Coronary artery (tissue), 2 donors: ENCODE results near the gene KREMEN1.

Experiments
- DNase-seq: peaks from one replicate; pipeline ENCODE4 v3.0.0-alpha.2; 2017; ENCODE audit warnings: low spot score
- H3K27ac ChIP-seq, 2 donors: fragments of 200-600 bp; sonication (generic); one replicate each; pipeline ENCODE4 v1.5.1; 2016 to 2019
- H3K4me3 ChIP-seq: fragments of 200-600 bp; sonication (generic); 2 replicates; pipeline ENCODE4 v1.5.1; 2016; ENCODE audit warnings: mild to moderate bottlenecking, moderate library complexity
- TF ChIP-seq, protein P1 (sequence below): fragments of 200-600 bp; sonication (generic); IDR thresholded peaks from one replicate; pipeline ENCODE4 v1.5.1; 2019; ENCODE audit warnings: antibody characterized with exemption

KREMEN1 gene

GRCh38 chr22:29172216-29172615 is 99.4 kb downstream of the KREMEN1 start:
- Histone ChIP-seq H3K27ac (no peak overlapping the region), H3K4me3 (no peak overlapping the region)
- peak; percentile 57 for DNase-seq
- TF ChIP-seq, protein P1, sequence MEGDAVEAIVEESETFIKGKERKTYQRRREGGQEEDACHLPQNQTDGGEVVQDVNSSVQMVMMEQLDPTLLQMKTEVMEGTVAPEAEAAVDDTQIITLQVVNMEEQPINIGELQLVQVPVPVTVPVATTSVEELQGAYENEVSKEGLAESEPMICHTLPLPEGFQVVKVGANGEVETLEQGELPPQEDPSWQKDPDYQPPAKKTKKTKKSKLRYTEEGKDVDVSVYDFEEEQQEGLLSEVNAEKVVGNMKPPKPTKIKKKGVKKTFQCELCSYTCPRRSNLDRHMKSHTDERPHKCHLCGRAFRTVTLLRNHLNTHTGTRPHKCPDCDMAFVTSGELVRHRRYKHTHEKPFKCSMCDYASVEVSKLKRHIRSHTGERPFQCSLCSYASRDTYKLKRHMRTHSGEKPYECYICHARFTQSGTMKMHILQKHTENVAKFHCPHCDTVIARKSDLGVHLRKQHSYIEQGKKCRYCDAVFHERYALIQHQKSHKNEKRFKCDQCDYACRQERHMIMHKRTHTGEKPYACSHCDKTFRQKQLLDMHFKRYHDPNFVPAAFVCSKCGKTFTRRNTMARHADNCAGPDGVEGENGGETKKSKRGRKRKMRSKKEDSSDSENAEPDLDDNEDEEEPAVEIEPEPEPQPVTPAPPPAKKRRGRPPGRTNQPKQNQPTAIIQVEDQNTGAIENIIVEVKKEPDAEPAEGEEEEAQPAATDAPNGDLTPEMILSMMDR, result no peak

- TF ChIP-seq, protein P1, result no peak
- H3K27ac ChIP-seq, result no peak overlapping the region
These were observed 102.5 kb downstream of the KREMEN1 start for GRCh38 chr22:29175312-29175835.

DNA sequence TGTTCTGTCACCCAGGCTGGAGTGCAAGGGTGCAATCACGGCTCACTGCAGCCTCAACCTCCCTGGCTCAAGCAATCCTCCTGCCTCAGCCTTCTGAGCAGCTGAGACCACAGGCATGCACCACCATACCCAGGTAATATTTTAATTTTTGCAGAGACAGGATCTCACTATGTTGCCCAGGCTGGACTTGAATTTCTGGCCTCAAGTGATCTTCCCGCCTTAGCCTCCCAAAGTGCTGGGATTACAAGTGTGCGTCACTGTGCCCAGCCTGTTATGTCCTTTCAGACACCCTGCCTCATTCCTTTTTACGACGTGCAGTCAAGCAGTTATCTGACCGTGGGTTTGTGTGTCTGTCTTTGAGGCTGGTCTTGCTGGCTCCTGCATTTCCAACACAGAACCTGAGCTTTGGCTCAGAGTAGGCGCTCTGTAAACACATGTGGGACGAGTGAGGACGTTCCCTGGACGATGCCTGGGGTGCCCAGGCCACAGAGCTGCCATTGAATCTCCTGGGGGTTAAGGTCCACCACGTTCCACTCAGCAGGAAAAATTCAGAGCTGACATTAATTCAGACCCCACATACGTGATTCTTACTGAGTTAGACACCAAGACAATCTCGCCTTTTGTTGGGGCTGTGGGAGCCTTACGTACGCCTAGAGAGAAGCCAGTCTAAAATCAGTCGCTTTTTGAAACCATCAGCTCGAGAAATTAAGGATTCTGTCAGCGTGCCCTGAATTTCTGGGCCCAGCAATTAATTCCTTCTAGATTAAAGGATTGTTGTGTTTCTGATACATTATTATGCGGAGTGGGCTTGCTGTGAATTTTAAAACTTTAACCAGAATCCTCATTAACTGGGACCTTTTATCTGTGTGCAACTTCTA is 111.4 kb downstream of the KREMEN1 start:
- DNase-seq, result no peak
- Histone ChIP-seq H3K27ac (no peak overlapping the region), H3K4me3 (no peak overlapping the region)
- TF ChIP-seq, protein P1, result no peak

More at GRCh38 chr22:29175312-29175835, 102.5 kb downstream of the KREMEN1 start:
- no peak for DNase-seq
- no peak overlapping the region for H3K4me3 ChIP-seq

- TF ChIP-seq, protein P1, result no peak
- no peak for DNase-seq
- Histone ChIP-seq H3K4me3 (no peak overlapping the region), H3K27ac (no peak overlapping the region)
These were observed 112.1 kb downstream of the KREMEN1 start for GRCh38 chr22:29184849-29185490.

DNA sequence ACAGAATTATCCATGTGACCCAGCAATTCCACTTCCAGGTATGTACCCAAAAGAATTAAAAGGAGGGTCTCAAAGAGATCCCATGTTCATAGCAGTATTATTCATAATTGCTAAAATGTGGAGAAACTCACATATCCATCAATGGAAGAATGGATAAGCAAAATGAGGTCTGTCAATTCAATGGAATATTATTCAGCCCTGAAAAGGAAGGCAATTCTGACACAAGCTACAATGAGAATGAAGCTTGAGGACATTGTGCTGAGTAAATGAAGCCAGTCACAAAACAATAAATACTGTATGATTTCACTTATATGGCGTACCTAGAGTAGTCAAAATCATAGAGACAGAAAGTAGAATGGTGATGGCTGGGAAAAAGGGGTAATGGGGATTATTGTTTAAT is 113.5 kb downstream of the KREMEN1 start:
- Histone ChIP-seq H3K4me3 (no peak overlapping the region), H3K27ac (no peak overlapping the region)
- DNase-seq, result no peak
- TF ChIP-seq, protein P1, result no peak

- H3K27ac ChIP-seq, result no peak overlapping the region
- no peak overlapping the region for H3K4me3 ChIP-seq
- TF ChIP-seq, protein P1, result no peak
- DNase-seq, result no peak
These were observed 115.0 kb downstream of the KREMEN1 start for GRCh38 chr22:29187831-29188230.
